ENCODE results near the gene NYAP2. TPM values are rescaled to one million over a fixed set of nuclear protein-coding genes. Genes with fewer than 3 reads are reported as not detected.

NYAP2 gene
- total RNA-seq, 1 donor: not detected

- TF ChIP-seq CTCF (IDR thresholded peaks at IDR 0.05; ENCODE audit: insufficient read depth, low read length): no peak
- H3K4me3 ChIP-seq (ENCODE audit: low read depth, low read length): no peak overlapping the region
- DNase-seq (ENCODE audit: low read depth): no peak
Measured at GRCh38 chr2:225632351-225632750, 232.8 kb downstream of the NYAP2 start.

- no peak overlapping the region for H3K4me3 ChIP-seq (ENCODE audit: low read depth, low read length)
- DNase-seq (ENCODE audit: low read depth): no peak
- no peak for TF ChIP-seq CTCF (IDR thresholded peaks at IDR 0.05; ENCODE audit: insufficient read depth, low read length)
Measured at GRCh38 chr2:225636558-225636957, 237.0 kb downstream of the NYAP2 start.

GRCh38 chr2:225637259-225637658, 237.7 kb downstream of the NYAP2 start:
- no peak for TF ChIP-seq CTCF (IDR thresholded peaks at IDR 0.05; ENCODE audit: insufficient read depth, low read length)
- H3K4me3 ChIP-seq (ENCODE audit: low read depth, low read length): no peak overlapping the region
- no peak for DNase-seq (ENCODE audit: low read depth)

- no peak for TF ChIP-seq CTCF (IDR thresholded peaks at IDR 0.05; ENCODE audit: insufficient read depth, low read length)
- H3K4me3 ChIP-seq (ENCODE audit: low read depth, low read length): no peak overlapping the region
- DNase-seq (ENCODE audit: low read depth): no peak
Measured at GRCh38 chr2:225640550-225640949, 241.0 kb downstream of the NYAP2 start.

GRCh38 chr2:225649274-225649673, 249.8 kb downstream of the NYAP2 start:
- TF ChIP-seq CTCF (IDR thresholded peaks at IDR 0.05; ENCODE audit: insufficient read depth, low read length): no peak
- H3K4me3 ChIP-seq (ENCODE audit: low read depth, low read length): no peak overlapping the region
- DNase-seq (ENCODE audit: low read depth): no peak

- no peak overlapping the region for H3K4me3 ChIP-seq (ENCODE audit: low read depth, low read length)
- DNase-seq (ENCODE audit: low read depth): no peak
- no peak for TF ChIP-seq CTCF (IDR thresholded peaks at IDR 0.05; ENCODE audit: insufficient read depth, low read length)
Measured at GRCh38 chr2:225650041-225650440, 250.5 kb downstream of the NYAP2 start.
